IMR-90 (cell line): Measurements from ENCODE around the gene NUMA1. TPM values are rescaled to one million over a fixed set of nuclear protein-coding genes. Genes with fewer than 3 reads are reported as not detected.

Experiments
- ATAC-seq: fragments of 200-7000 bp; cut with Tn5 transposase; 2 replicates; pipeline ENCODE4 v1.9.1; 2020; ENCODE audit warnings: low read depth, mild to moderate bottlenecking, moderate library complexity
- BruUV-seq: library from RNA; stranded (reverse); fragments of 400-500 nt; replicated peaks from 2 replicates; lab custom pipeline; 2021; lab: Mats Ljungman, UMichigan
- CTCF ChIA-PET: fragments of 300-600 bp; formaldehyde crosslinking; extraction: SDS; loops from one replicate; lab custom pipeline; 2021; ENCODE audit warnings: antibody characterized with exemption; lab: Yijun Ruan, JAX
- POLR2A ChIA-PET: fragments of 300-600 bp; sonication (Branson Sonifier 250); formaldehyde crosslinking; loops from one replicate; lab custom pipeline; 2022; ENCODE audit warnings: antibody characterized with exemption; ENCODE audit not compliant: unreplicated experiment; lab: Charles Lee
- DNase-seq: peaks from one replicate; pipeline ENCODE4 v3.0.0; 2013
- H2AFZ ChIP-seq: replicated peaks from 2 replicates; pipeline ENCODE3; 2013; ENCODE audit warnings: low read length, mild to moderate bottlenecking; ENCODE audit not compliant: poor library complexity
- H2AK5ac ChIP-seq: 2 replicates; pipeline ENCODE4 v1.6.1; 2013; ENCODE audit warnings: low read depth, low read length, inconsistent platforms
- H2AK9ac ChIP-seq: replicated peaks from 2 replicates; pipeline ENCODE3; 2013; ENCODE audit warnings: mild to moderate bottlenecking, low read depth, low read length, moderate library complexity; ENCODE audit not compliant: poor library complexity
- H2BK120ac ChIP-seq: 2 replicates; pipeline ENCODE4 v1.6.1; 2013; ENCODE audit warnings: low read depth, low read length, inconsistent platforms
- H2BK15ac ChIP-seq: 3 replicates; pipeline ENCODE4 v1.6.1; 2013; ENCODE audit warnings: low read depth, low read length, inconsistent platforms
- H2BK20ac ChIP-seq: 2 replicates; pipeline ENCODE4 v1.6.1; 2013; ENCODE audit warnings: low read depth, mild to moderate bottlenecking, inconsistent platforms, low read length, moderate library complexity
- H2BK5ac ChIP-seq: 2 replicates; pipeline ENCODE4 v1.6.1; 2013; ENCODE audit warnings: mild to moderate bottlenecking, low read depth, low read length, inconsistent platforms; ENCODE audit not compliant: poor library complexity, severe bottlenecking
- H3K14ac ChIP-seq: replicated peaks from 2 replicates; pipeline ENCODE4 v1.6.1; 2013; ENCODE audit warnings: low read depth, low read length, inconsistent platforms
- H3K18ac ChIP-seq: 2 replicates; pipeline ENCODE4 v1.6.1; 2013; ENCODE audit warnings: low read depth, low read length, control low read depth
- H3K23ac ChIP-seq: 2 replicates; pipeline ENCODE4 v1.6.1; 2013; ENCODE audit warnings: low read depth, low read length, inconsistent platforms
- H3K27ac ChIP-seq: 2 replicates; pipeline ENCODE4 v1.5.1; 2013; ENCODE audit warnings: mild to moderate bottlenecking, control low read depth, low read length; ENCODE audit not compliant: insufficient read depth
- H3K27me3 ChIP-seq: 2 replicates; pipeline ENCODE4 v1.6.1; 2013; ENCODE audit warnings: low read length; ENCODE audit not compliant: control insufficient read depth, insufficient read depth
- H3K36me3 ChIP-seq: 2 replicates; pipeline ENCODE4 v1.6.1; 2013; ENCODE audit warnings: low read length, mixed read lengths; ENCODE audit not compliant: control insufficient read depth, insufficient read depth
- H3K4ac ChIP-seq: 2 replicates; pipeline ENCODE4 v1.6.1; 2013; ENCODE audit warnings: low read depth, low read length, inconsistent platforms
- H3K4me1 ChIP-seq: 2 replicates; pipeline ENCODE4 v1.6.1; 2013; ENCODE audit warnings: low read length, mixed read lengths; ENCODE audit not compliant: control insufficient read depth, insufficient read depth
- H3K4me2 ChIP-seq: 2 replicates; pipeline ENCODE4 v1.6.1; 2013; ENCODE audit warnings: low read depth, mild to moderate bottlenecking, control low read depth, low read length, moderate library complexity
- H3K4me3 ChIP-seq: 2 replicates; pipeline ENCODE4 v1.5.1; 2013; ENCODE audit warnings: low read depth, mild to moderate bottlenecking, control low read depth, low read length, moderate library complexity; ENCODE audit not compliant: insufficient read depth
- H3K56ac ChIP-seq: 2 replicates; pipeline ENCODE4 v1.6.1; 2013; ENCODE audit warnings: low read length, inconsistent platforms; ENCODE audit not compliant: insufficient read depth; ENCODE audit errors: extremely low read depth
- H3K79me1 ChIP-seq, 2 experiments: 2 replicates each; pipeline ENCODE4 v1.6.1; 2013; ENCODE audit warnings: low read length in 2 of 2, inconsistent platforms in 1 of 2, low read depth in 1 of 2
- H3K9ac ChIP-seq: 2 replicates; pipeline ENCODE4 v1.6.1; 2013; ENCODE audit warnings: low read depth, low read length, control low read depth
- H3K9me1 ChIP-seq: 2 replicates; pipeline ENCODE4 v1.6.1; 2013; ENCODE audit warnings: low read length, inconsistent platforms; ENCODE audit not compliant: insufficient read depth
- H3K9me3 ChIP-seq: 2 replicates; pipeline ENCODE4 v1.6.1; 2013; ENCODE audit warnings: low read length; ENCODE audit not compliant: control insufficient read depth, insufficient read depth
- H4K20me1 ChIP-seq: 2 replicates; pipeline ENCODE4 v1.6.1; 2013; ENCODE audit warnings: low read length, inconsistent platforms; ENCODE audit not compliant: insufficient read depth
- H4K5ac ChIP-seq: 2 replicates; pipeline ENCODE4 v1.6.1; 2013; ENCODE audit warnings: mild to moderate bottlenecking, low read depth, low read length, control low read depth
- H4K8ac ChIP-seq, 2 experiments: 2 replicates each; pipeline ENCODE4 v1.6.1; 2013; ENCODE audit warnings: low read depth in 2 of 2, low read length in 2 of 2, control low read depth in 1 of 2, inconsistent platforms in 1 of 2
- H4K91ac ChIP-seq: 2 replicates; pipeline ENCODE4 v1.6.1; 2013; ENCODE audit warnings: low read depth, low read length, inconsistent platforms; ENCODE audit not compliant: insufficient read depth
- BHLHE40 ChIP-seq: fragments of 150-350 bp; IDR thresholded peaks from 2 replicates; pipeline ENCODE4 v1.6.1; 2016; ENCODE audit warnings: mild to moderate bottlenecking, low read depth, low read length
- CEBPB ChIP-seq: IDR thresholded peaks from 2 replicates; pipeline ENCODE4 v1.6.1; 2012; ENCODE audit warnings: low read depth, low read length, improper control_type of control experiment
- CHD1 ChIP-seq: IDR thresholded peaks from 2 replicates; pipeline ENCODE4 v1.6.1; 2012; ENCODE audit warnings: low read depth, low read length, improper control_type of control experiment
- FOS ChIP-seq: fragments of 150-350 bp; IDR thresholded peaks from 2 replicates; pipeline ENCODE4 v1.6.1; 2016; ENCODE audit warnings: low read depth, low read length
- MAFK ChIP-seq: IDR thresholded peaks from 2 replicates; pipeline ENCODE4 v1.6.1; 2012; ENCODE audit warnings: low read depth, low read length, improper control_type of control experiment
- MAZ ChIP-seq: IDR thresholded peaks from 2 replicates; pipeline ENCODE4 v1.6.1; 2012; ENCODE audit warnings: low read depth, mild to moderate bottlenecking, low read length, improper control_type of control experiment, moderate library complexity, borderline replicate concordance
- MXI1 ChIP-seq: IDR thresholded peaks from 2 replicates; pipeline ENCODE4 v1.6.1; 2012; ENCODE audit warnings: low read depth, mild to moderate bottlenecking, low read length, moderate library complexity, borderline replicate concordance
- NFE2L2 ChIP-seq: fragments of 150-350 bp; IDR thresholded peaks from 2 replicates; pipeline ENCODE4 v1.6.1; 2016; ENCODE audit warnings: low read depth, mild to moderate bottlenecking, low read length
- POLR2A ChIP-seq: IDR thresholded peaks from 2 replicates; pipeline ENCODE4 v1.6.1; 2012; ENCODE audit warnings: mild to moderate bottlenecking, low read depth, low read length
- RAD21 ChIP-seq: IDR thresholded peaks from 2 replicates; pipeline ENCODE4 v1.6.1; 2012; ENCODE audit warnings: low read length, improper control_type of control experiment
- RCOR1 ChIP-seq: IDR thresholded peaks from 2 replicates; pipeline ENCODE4 v1.6.1; 2012; ENCODE audit warnings: mild to moderate bottlenecking, low read length, improper control_type of control experiment; ENCODE audit not compliant: insufficient replicate concordance
- RFX5 ChIP-seq: IDR thresholded peaks from 2 replicates; pipeline ENCODE4 v1.8.0; 2012; ENCODE audit warnings: low read depth, mild to moderate bottlenecking, low read length, moderate library complexity
- SMC3 ChIP-seq: fragments of 150-350 bp; IDR thresholded peaks from 2 replicates; pipeline ENCODE4 v1.6.1; 2016; ENCODE audit warnings: low read depth, mild to moderate bottlenecking, antibody characterized with exemption, low read length, moderate library complexity
- WGBS, 2 experiments: methylation state at CpG; one replicate each; pipeline versions ENCODE4 v1.1.5 to v1.1.7; 2013; ENCODE audit warnings: missing lambda C conversion rate in 2 of 2; ENCODE audit not compliant: insufficient read length in 1 of 2; ENCODE audit errors: extremely low coverage in 2 of 2; 5-methylcytosine and 5-hydroxymethylcytosine counted together
- dilution Hi-C: fragments of 300-500 bp; cut with HindIII; formaldehyde crosslinking; loops from one replicate; pipeline ENCODE4 v1.14.3; 2018; ENCODE audit warnings: low sequenced_read_pairs; ENCODE audit not compliant: unreplicated experiment
- in situ Hi-C: fragments of 300-500 bp; cut with MboI; formaldehyde crosslinking; loops from 3 replicates; pipeline ENCODE4 v1.14.3; 2019; ENCODE audit warnings: low sequenced_read_pairs, inconsistent platforms, mixed read lengths
- intact Hi-C: fragments of 100-400 bp; cut with micrococcal nuclease; formaldehyde crosslinking; loops from 2 replicates; pipeline ENCODE4 v1.10.0; 2022
- polyA plus RNA-seq, 3 experiments: library from polyadenylated mRNA; depleted of rRNA; stranded (reverse); fragments of >200 nt; gene quantifications; 2 replicates each; pipeline ENCODE4 v1.2.3, GENCODE V29; 2012; ENCODE audit warnings: low replicate concordance in 1 of 3
- total RNA-seq: library from RNA; depleted of rRNA; stranded (reverse); fragments of >200 nt; gene quantifications from 2 replicates; pipeline ENCODE4 v1.2.3, GENCODE V29; 2012
- TF ChIP-seq, protein P1 (sequence below): fragments of 150-350 bp; IDR thresholded peaks from 2 replicates; pipeline ENCODE4 v1.6.1; 2016; ENCODE audit warnings: low read depth, mild to moderate bottlenecking, low read length, moderate library complexity, borderline replicate concordance
- TF ChIP-seq, protein P2 (sequence below): conservative IDR thresholded peaks from 2 replicates; pipeline ENCODE4 v1.5.1; 2012; ENCODE audit warnings: mild to moderate bottlenecking, low read depth, low read length, improper control_type of control experiment
- TF ChIP-seq, protein P3 (sequence below): fragments of 150-350 bp; IDR thresholded peaks from 2 replicates; pipeline ENCODE4 v1.6.1; 2017; ENCODE audit warnings: mild to moderate bottlenecking, antibody characterized with exemption, low read length, low read depth

Gene NUMA1
- total and polyA plus RNA-seq, 2 of the 4 experiments (the other 2 are of a cell fraction) = 61.7 to 97.0 TPM

DNA sequence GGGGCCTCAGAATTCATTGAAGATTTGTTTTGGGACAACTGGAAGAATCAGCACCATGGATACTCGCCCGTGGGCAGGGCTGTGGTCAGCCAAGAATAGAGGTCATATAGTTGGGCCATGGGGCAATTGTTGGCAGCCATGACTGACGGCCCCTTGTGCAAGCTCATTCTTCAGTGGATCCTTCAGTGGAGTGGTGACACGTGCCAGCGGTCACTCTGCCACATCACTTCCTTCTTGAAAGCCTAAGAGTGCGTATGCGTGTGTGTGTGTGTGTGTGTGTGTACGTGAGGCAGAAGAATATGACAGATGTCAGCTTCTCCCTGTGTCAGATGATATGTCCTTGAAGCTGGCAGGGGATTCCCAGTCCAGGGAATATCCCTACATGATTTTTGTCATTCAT is 83.4 kb downstream of the NUMA1 start:
- no peak overlapping the region for H3K27ac ChIP-seq

More for the DNA sequence above, 83.4 kb downstream of the NUMA1 start:
- H4K8ac ChIP-seq = no peak overlapping the region
- H4K20me1 ChIP-seq = peaks cover 15% of the 10 kb centered on the region
- H3K4me2 ChIP-seq = no peak overlapping the region
- H2BK5ac ChIP-seq = no peak overlapping the region
- no peaks in the 10 kb centered on the region for H3K27me3 ChIP-seq
- ATAC-seq = no peak
- no peak overlapping the region for H2BK20ac ChIP-seq
- no TSS peak for BruUV-seq
- in situ Hi-C loops = no loop called here
- TF ChIP-seq MXI1 = no peak
- no peak for TF ChIP-seq RFX5
- TF ChIP-seq MAZ = no peak
- TF ChIP-seq, protein P1, sequence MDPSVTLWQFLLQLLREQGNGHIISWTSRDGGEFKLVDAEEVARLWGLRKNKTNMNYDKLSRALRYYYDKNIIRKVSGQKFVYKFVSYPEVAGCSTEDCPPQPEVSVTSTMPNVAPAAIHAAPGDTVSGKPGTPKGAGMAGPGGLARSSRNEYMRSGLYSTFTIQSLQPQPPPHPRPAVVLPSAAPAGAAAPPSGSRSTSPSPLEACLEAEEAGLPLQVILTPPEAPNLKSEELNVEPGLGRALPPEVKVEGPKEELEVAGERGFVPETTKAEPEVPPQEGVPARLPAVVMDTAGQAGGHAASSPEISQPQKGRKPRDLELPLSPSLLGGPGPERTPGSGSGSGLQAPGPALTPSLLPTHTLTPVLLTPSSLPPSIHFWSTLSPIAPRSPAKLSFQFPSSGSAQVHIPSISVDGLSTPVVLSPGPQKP = no peak
- no peak for TF ChIP-seq FOS
- TF ChIP-seq CEBPB = no peak
- TF ChIP-seq MAFK = no peak
- no peak for TF ChIP-seq NFE2L2
- no peak for TF ChIP-seq RAD21
- no peak for TF ChIP-seq SMC3
- TF ChIP-seq, protein P2, sequence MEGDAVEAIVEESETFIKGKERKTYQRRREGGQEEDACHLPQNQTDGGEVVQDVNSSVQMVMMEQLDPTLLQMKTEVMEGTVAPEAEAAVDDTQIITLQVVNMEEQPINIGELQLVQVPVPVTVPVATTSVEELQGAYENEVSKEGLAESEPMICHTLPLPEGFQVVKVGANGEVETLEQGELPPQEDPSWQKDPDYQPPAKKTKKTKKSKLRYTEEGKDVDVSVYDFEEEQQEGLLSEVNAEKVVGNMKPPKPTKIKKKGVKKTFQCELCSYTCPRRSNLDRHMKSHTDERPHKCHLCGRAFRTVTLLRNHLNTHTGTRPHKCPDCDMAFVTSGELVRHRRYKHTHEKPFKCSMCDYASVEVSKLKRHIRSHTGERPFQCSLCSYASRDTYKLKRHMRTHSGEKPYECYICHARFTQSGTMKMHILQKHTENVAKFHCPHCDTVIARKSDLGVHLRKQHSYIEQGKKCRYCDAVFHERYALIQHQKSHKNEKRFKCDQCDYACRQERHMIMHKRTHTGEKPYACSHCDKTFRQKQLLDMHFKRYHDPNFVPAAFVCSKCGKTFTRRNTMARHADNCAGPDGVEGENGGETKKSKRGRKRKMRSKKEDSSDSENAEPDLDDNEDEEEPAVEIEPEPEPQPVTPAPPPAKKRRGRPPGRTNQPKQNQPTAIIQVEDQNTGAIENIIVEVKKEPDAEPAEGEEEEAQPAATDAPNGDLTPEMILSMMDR = no peak
- TF ChIP-seq, protein P3, sequence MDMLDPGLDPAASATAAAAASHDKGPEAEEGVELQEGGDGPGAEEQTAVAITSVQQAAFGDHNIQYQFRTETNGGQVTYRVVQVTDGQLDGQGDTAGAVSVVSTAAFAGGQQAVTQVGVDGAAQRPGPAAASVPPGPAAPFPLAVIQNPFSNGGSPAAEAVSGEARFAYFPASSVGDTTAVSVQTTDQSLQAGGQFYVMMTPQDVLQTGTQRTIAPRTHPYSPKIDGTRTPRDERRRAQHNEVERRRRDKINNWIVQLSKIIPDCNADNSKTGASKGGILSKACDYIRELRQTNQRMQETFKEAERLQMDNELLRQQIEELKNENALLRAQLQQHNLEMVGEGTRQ = no peak
- TF ChIP-seq POLR2A = no peak
- TF ChIP-seq RCOR1 = no peak
- TF ChIP-seq BHLHE40 = no peak
- TF ChIP-seq CHD1 = no peak
- intact Hi-C loops = no loop called here
- peaks cover 6% of the 10 kb centered on the region for H3K4me1 ChIP-seq
- no peak for DNase-seq
- H4K91ac ChIP-seq = no peak overlapping the region
- H3K4me3 ChIP-seq = no peak overlapping the region
- no peak overlapping the region for H2AFZ ChIP-seq
- H3K36me3 ChIP-seq = peaks cover 21% of the 10 kb centered on the region
- ChIA-PET CTCF (no interaction called here), POLR2A (no interaction called here)
- peaks cover 2 to 21% of the 10 kb centered on the region in 2 experiments; a peak in 2 of 4 replicates for H3K79me1 ChIP-seq
- no peak overlapping the region for H2AK9ac ChIP-seq
- no CpG with 5 or more reads among the region's 8 CpGs for WGBS, 2 experiments
- H3K4ac ChIP-seq = no peak overlapping the region
- no peaks in the 10 kb centered on the region for H3K9me3 ChIP-seq
- H2BK15ac ChIP-seq = no peak overlapping the region
- H3K18ac ChIP-seq = no peak overlapping the region
- no peak overlapping the region for H2BK120ac ChIP-seq
- no peak overlapping the region for H2AK5ac ChIP-seq
- no peak overlapping the region for H3K14ac ChIP-seq
- peaks cover 14% of the 10 kb centered on the region for H3K9me1 ChIP-seq
- no peak overlapping the region for H3K23ac ChIP-seq
- H4K5ac ChIP-seq = no peak overlapping the region
- no peak overlapping the region for H3K9ac ChIP-seq
- H3K56ac ChIP-seq = no peak overlapping the region
- dilution Hi-C loops = no loop called here
